GM12878 (cell line): ENCODE measurements around the gene ABHD17C. TPM values are rescaled to one million over a fixed set of nuclear protein-coding genes. Genes with fewer than 3 reads are reported as not detected.
"Not testable (repeated sequence)": the region's sequence is repeated elsewhere in the genome, so short reads cannot be mapped to it uniquely, and the experiment has no call there.

Source experiments
- ATAC-seq: fragments of 200-7000 bp; cut with Tn5 transposase; 3 replicates; pipeline ENCODE4 v1.9.1; 2020; ENCODE audit warnings: mild to moderate bottlenecking, moderate library complexity
- BruUV-seq: library from RNA; stranded (reverse); fragments of 400-500 nt; replicated peaks from 2 replicates; lab custom pipeline; 2021; lab: Mats Ljungman, UMichigan
- CTCF ChIA-PET: fragments of 300-600 bp; sonication (Branson Sonifier 250); formaldehyde crosslinking; extraction: SDS; loops from one replicate; lab custom pipeline; 2021; ENCODE audit warnings: inconsistent platforms; lab: Yijun Ruan, JAX
- POLR2A ChIA-PET: fragments of 350-600 bp; formaldehyde crosslinking; extraction: SDS; loops from one replicate; lab custom pipeline; 2021; ENCODE audit warnings: inconsistent platforms; lab: Charles Lee
- RAD21 ChIA-PET: fragments of 300-600 bp; sonication (Branson Sonifier 250); formaldehyde crosslinking; loops from one replicate; lab custom pipeline; 2023; ENCODE audit warnings: antibody characterized with exemption; ENCODE audit not compliant: unreplicated experiment; lab: Charles Lee
- SMC1A ChIA-PET: fragments of 300-600 bp; sonication (Branson Sonifier 250); formaldehyde crosslinking; loops from one replicate; lab custom pipeline; 2023; ENCODE audit not compliant: unreplicated experiment, uncharacterized antibody; lab: Charles Lee
- DNase-seq: peaks from one replicate; pipeline ENCODE4 v3.0.0-alpha.2; 2011; ENCODE audit warnings: low read depth, low spot score
- FAIRE-seq: peaks from 3 replicates; lab custom pipeline; 2011; peaks lifted over from hg19 to GRCh38; lab: Jason Lieb, UNC
- H2AFZ ChIP-seq: 2 replicates; pipeline ENCODE4 v1.6.0; 2011; ENCODE audit warnings: low read depth, low read length, control low read depth; ENCODE audit not compliant: control insufficient read depth
- H3K27ac ChIP-seq: 2 replicates; pipeline ENCODE4 v1.5.1; 2011; ENCODE audit warnings: control low read depth; ENCODE audit not compliant: control insufficient read depth, insufficient read depth
- H3K27me3 ChIP-seq, 2 experiments: replicated peaks in 1 of 2; 2 replicates each; pipeline versions ENCODE4 v1.6.0 to v1.6.1; 2011; ENCODE audit warnings: low read length in 1 of 2; ENCODE audit not compliant: control insufficient read depth in 2 of 2, insufficient read depth in 2 of 2
- H3K36me3 ChIP-seq, 2 experiments: 2 replicates each; pipeline ENCODE4 v1.5.1; 2011; ENCODE audit warnings: low read length in 1 of 2; ENCODE audit not compliant: control insufficient read depth in 2 of 2, insufficient read depth in 2 of 2
- H3K4me1 ChIP-seq: 2 replicates; pipeline ENCODE4 v1.6.1; 2011; ENCODE audit warnings: mild to moderate bottlenecking, low read length, moderate library complexity, mixed read lengths; ENCODE audit not compliant: control insufficient read depth, insufficient read depth
- H3K4me2 ChIP-seq: 2 replicates; pipeline ENCODE4 v1.6.0; 2011; ENCODE audit warnings: control low read depth; ENCODE audit not compliant: control insufficient read depth, insufficient read depth
- H3K4me3 ChIP-seq: fragments of 200-600 bp; sonication (generic); 2 replicates; pipeline ENCODE4 v1.5.1; 2016
- H3K79me2 ChIP-seq: 2 replicates; pipeline ENCODE4 v1.6.0; 2011; ENCODE audit warnings: low read length; ENCODE audit not compliant: control insufficient read depth, insufficient read depth
- H3K9ac ChIP-seq: 2 replicates; pipeline ENCODE4 v1.8.0; 2011; ENCODE audit warnings: low read length, control low read depth, mixed read lengths; ENCODE audit not compliant: control insufficient read depth, insufficient read depth
- H3K9me3 ChIP-seq: replicated peaks from 3 replicates; pipeline ENCODE4 v1.5.1; 2011; ENCODE audit warnings: mild to moderate bottlenecking, low read length; ENCODE audit not compliant: control insufficient read depth, insufficient read depth
- H4K20me1 ChIP-seq: 2 replicates; pipeline ENCODE4 v1.6.0; 2011; ENCODE audit not compliant: control insufficient read depth, insufficient read depth
- CBX3 ChIP-seq: fragments of 200-600 bp; sonication (generic); IDR thresholded peaks from 2 replicates; pipeline ENCODE4 v1.6.1; 2016; ENCODE audit warnings: low read depth, borderline replicate concordance
- ESRRA ChIP-seq: IDR thresholded peaks from 2 replicates; pipeline ENCODE4 v1.6.1; 2012; ENCODE audit warnings: mild to moderate bottlenecking, low read length, improper control_type of control experiment
- ETV6 ChIP-seq, 2 experiments: fragments of 450-650 bp in 1 of 2; IDR thresholded peaks in 1 of 2; conservative IDR thresholded peaks in 1 of 2; 2 replicates each; pipeline ENCODE4 v1.6.1; 2014; ENCODE audit warnings: antibody characterized with exemption in 1 of 2, borderline replicate concordance in 1 of 2, low read depth in 1 of 2, mild to moderate bottlenecking in 1 of 2, moderate library complexity in 1 of 2
- HCFC1 ChIP-seq: fragments of 150-350 bp; IDR thresholded peaks from 2 replicates; pipeline ENCODE4 v1.6.1; 2014; ENCODE audit warnings: low read length
- MTA3 ChIP-seq: IDR thresholded peaks from 2 replicates; pipeline ENCODE4 v1.6.1; 2012; ENCODE audit warnings: low read length, inconsistent platforms, borderline replicate concordance
- MYC ChIP-seq: IDR thresholded peaks from 2 replicates; pipeline ENCODE4 v1.6.1; 2011; ENCODE audit warnings: mild to moderate bottlenecking, low read length, moderate library complexity, inconsistent platforms; ENCODE audit not compliant: insufficient read depth, insufficient replicate concordance, insufficient read length, severe bottlenecking
- NFYA ChIP-seq: IDR thresholded peaks from 2 replicates; pipeline ENCODE4 v1.6.1; 2011; ENCODE audit warnings: low read depth, mild to moderate bottlenecking, low read length, improper control_type of control experiment, borderline replicate concordance
- PML ChIP-seq: IDR thresholded peaks from 2 replicates; pipeline ENCODE4 v1.6.1; 2012; ENCODE audit warnings: low read length, inconsistent platforms
- RBBP5 ChIP-seq: fragments of 200-600 bp; sonication (generic); conservative IDR thresholded peaks from 2 replicates; pipeline ENCODE4 v1.6.1; 2016
- SMAD1 ChIP-seq: fragments of 450-650 bp; IDR thresholded peaks from 2 replicates; pipeline ENCODE4 v1.6.1; 2018; ENCODE audit warnings: mild to moderate bottlenecking, low read depth; ENCODE audit not compliant: partially characterized antibody
- STAT3 ChIP-seq: IDR thresholded peaks from 2 replicates; pipeline ENCODE4 v1.6.1; 2011; ENCODE audit warnings: low read depth, low read length, improper control_type of control experiment
- ZZZ3 ChIP-seq: IDR thresholded peaks from 2 replicates; pipeline ENCODE4 v1.6.1; 2011; ENCODE audit warnings: low read depth; ENCODE audit not compliant: control insufficient read depth, insufficient read length
- WGBS: methylation state at CpG from one replicate; pipeline ENCODE4 v1.1.6; 2016; ENCODE audit warnings: low lambda C conversion rate; ENCODE audit not compliant: insufficient replicate concordance, insufficient coverage; ENCODE audit errors: missing lambda C conversion rate; 5-methylcytosine and 5-hydroxymethylcytosine counted together
- in situ Hi-C: fragments of 300-500 bp; cut with MboI; formaldehyde crosslinking; loops from 9 replicates; pipeline ENCODE4 v1.14.3; 2018; ENCODE audit warnings: mixed read lengths
- intact Hi-C: fragments of 100-400 bp; cut with micrococcal nuclease; formaldehyde crosslinking; loops from one replicate; pipeline ENCODE4 v1.14.2; 2022; ENCODE audit not compliant: unreplicated experiment
- polyA plus RNA-seq, 11 experiments: library from polyadenylated mRNA; depleted of rRNA in 4 of 11; unstranded in 6 of 11; stranded (reverse) in 5 of 11; fragments of >200 nt; fragmentation: Nextera tagmentation in 4 of 11; fragmentation: Illumina TruSeq in 1 of 11; extraction: Ambion mirVana in 4 of 11; extraction: Trizol in 1 of 11; gene quantifications; 1 replicate in 1 of 11; 2 replicates in 10 of 11; pipeline versions ENCODE4 v1.2.1 to v1.2.3, GENCODE V29; 2011 to 2016; ENCODE audit warnings: inconsistent platforms in 2 of 11, missing spikeins in 2 of 11, low read depth in 1 of 11
- total RNA-seq, 4 experiments: library from RNA; depleted of rRNA in 3 of 4; stranded (reverse); fragments of >200 nt in 3 of 4; fragmentation: Illumina TruSeq in 1 of 4; extraction: Trizol in 1 of 4; gene quantifications; 2 replicates each; pipeline versions ENCODE4 v1.2.1 to v1.2.3, GENCODE V29; 2013 to 2021
- TF ChIP-seq, protein P1 (sequence below): IDR thresholded peaks from 2 replicates; pipeline ENCODE4 v1.6.1; 2012; ENCODE audit warnings: low read depth, low read length, improper control_type of control experiment
- TF ChIP-seq, protein P2 (sequence below): fragments of 450-650 bp; IDR thresholded peaks from 2 replicates; pipeline ENCODE4 v1.6.1; 2016; ENCODE audit warnings: mild to moderate bottlenecking
- TF ChIP-seq, protein P3 (sequence below), 3 experiments: IDR thresholded peaks in 2 of 3; conservative IDR thresholded peaks in 1 of 3; 2 replicates each; pipeline ENCODE4 v1.5.1; 2011; ENCODE audit warnings: low read depth in 3 of 3, low read length in 3 of 3, mild to moderate bottlenecking in 3 of 3, control low read depth in 2 of 3, moderate library complexity in 2 of 3, inconsistent platforms in 1 of 3, mixed read lengths in 1 of 3; ENCODE audit not compliant: control insufficient read depth in 2 of 3, insufficient read depth in 1 of 3; ENCODE audit errors: extremely low read depth in 1 of 3

The ABHD17C gene
- total and polyA plus RNA-seq, 10 of the 15 experiments (the other 5 are each of a cell fraction or from before 2014, with no cell fraction given), result 0.92 to 11.4 (median 5.5) TPM

DNA sequence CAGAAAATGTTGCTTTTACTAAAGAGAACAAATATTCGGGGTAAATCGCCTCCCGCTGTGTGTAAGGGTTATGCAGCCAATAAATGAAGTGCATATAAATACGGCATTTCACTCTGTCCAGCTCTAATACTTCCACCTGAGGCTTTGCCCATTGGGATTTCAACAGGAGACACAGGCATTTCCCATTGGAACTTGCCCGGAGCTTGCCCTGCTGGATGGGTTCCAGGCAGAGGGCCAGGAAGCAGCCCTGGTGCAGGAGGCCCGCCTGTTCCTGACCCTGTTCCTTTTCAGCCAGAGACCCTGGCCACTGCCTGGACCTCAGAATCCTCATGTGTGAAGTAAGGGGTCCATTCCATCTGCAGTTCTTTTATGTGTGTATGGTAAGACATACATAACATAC is 66.6 kb downstream of the ABHD17C start:
- CTCF ChIA-PET, result no interaction called here
- 67% methylated on average over 6 of the region's 6 CpGs for WGBS
- in situ Hi-C loops, result no loop called here

DNA sequence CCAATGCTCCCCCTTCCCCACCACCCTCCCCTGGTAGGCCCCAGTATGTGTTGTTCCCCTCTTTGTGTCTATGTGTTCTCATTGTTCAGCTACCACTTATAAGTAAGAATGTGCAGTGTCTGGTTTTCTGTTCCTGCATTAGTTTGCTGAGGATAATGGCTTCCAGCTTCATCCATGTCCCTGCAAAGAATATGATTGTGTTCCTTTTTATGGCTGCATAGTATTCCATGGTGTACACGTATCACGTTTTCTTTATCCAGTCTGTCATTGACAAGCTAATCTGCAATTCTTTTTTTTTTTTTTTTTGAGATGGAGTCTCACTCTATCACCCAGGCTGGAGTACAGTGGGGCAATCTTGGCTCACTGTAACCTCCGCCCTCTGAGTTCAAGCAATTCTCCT is 68.1 kb downstream of the ABHD17C start:
- DNase-seq, H3K9ac ChIP-seq, H2AFZ ChIP-seq, H3K27me3 ChIP-seq, H3K79me2 ChIP-seq, H3K4me1 ChIP-seq, H4K20me1 ChIP-seq, H3K4me3 ChIP-seq, POLR2A ChIA-PET, H3K4me2 ChIP-seq, FAIRE-seq, H3K9me3 ChIP-seq, intact Hi-C loops, H3K36me3 ChIP-seq, in situ Hi-C loops, BruUV-seq, ATAC-seq, H3K27ac ChIP-seq: not testable (repeated sequence)
- RAD21 ChIA-PET, result interaction anchor here (0.7 kb wide), 1 partner anchor 17 kb away, joined by 3 read pairs; no protein-coding TSS in a partner anchor
- SMC1A ChIA-PET, result interaction anchor here (1.3 kb wide), 1 partner anchor 13 kb away, joined by 3 read pairs; no protein-coding TSS in a partner anchor
- CTCF ChIA-PET, result interaction anchor here (2.1 kb wide), 1 partner anchor 13 kb away, joined by 8 read pairs; no protein-coding TSS in a partner anchor
- WGBS, result 85% methylated on average over 2 of the region's 3 CpGs

More for the DNA sequence above, 66.6 kb downstream of the ABHD17C start:
- ATAC-seq (no peak), DNase-seq (no peak), FAIRE-seq (no peak)
- intact Hi-C loops, result no loop called here
- H3K4me2 ChIP-seq, result no peak overlapping the region
- H3K4me3 ChIP-seq, result no peak overlapping the region
- H3K27me3 ChIP-seq, result no peaks in the 10 kb centered on the region
- H3K36me3 ChIP-seq, result no peaks in the 10 kb centered on the region
- ChIA-PET SMC1A (no interaction called here), RAD21 (no interaction called here), POLR2A (no interaction called here)
- H3K4me1 ChIP-seq, result no peaks in the 10 kb centered on the region
- no TSS peak for BruUV-seq
- H2AFZ ChIP-seq, result no peak overlapping the region
- no peak overlapping the region for H3K9ac ChIP-seq
- TF ChIP-seq STAT3, result no peak
- TF ChIP-seq, protein P1, sequence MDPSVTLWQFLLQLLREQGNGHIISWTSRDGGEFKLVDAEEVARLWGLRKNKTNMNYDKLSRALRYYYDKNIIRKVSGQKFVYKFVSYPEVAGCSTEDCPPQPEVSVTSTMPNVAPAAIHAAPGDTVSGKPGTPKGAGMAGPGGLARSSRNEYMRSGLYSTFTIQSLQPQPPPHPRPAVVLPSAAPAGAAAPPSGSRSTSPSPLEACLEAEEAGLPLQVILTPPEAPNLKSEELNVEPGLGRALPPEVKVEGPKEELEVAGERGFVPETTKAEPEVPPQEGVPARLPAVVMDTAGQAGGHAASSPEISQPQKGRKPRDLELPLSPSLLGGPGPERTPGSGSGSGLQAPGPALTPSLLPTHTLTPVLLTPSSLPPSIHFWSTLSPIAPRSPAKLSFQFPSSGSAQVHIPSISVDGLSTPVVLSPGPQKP, result no peak
- no peak for TF ChIP-seq ETV6 (conservative IDR thresholded peaks at IDR 0.05 in 1 of 2, IDR thresholded peaks at IDR 0.05 in 1 of 2; ENCODE audit: borderline replicate concordance in 1 of 2, low read depth in 1 of 2)
- TF ChIP-seq MTA3, result no peak
- TF ChIP-seq, protein P2, sequence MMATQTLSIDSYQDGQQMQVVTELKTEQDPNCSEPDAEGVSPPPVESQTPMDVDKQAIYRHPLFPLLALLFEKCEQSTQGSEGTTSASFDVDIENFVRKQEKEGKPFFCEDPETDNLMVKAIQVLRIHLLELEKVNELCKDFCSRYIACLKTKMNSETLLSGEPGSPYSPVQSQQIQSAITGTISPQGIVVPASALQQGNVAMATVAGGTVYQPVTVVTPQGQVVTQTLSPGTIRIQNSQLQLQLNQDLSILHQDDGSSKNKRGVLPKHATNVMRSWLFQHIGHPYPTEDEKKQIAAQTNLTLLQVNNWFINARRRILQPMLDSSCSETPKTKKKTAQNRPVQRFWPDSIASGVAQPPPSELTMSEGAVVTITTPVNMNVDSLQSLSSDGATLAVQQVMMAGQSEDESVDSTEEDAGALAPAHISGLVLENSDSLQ, result no peak
- TF ChIP-seq SMAD1, result no peak
- TF ChIP-seq HCFC1, result no peak
- TF ChIP-seq, protein P3, sequence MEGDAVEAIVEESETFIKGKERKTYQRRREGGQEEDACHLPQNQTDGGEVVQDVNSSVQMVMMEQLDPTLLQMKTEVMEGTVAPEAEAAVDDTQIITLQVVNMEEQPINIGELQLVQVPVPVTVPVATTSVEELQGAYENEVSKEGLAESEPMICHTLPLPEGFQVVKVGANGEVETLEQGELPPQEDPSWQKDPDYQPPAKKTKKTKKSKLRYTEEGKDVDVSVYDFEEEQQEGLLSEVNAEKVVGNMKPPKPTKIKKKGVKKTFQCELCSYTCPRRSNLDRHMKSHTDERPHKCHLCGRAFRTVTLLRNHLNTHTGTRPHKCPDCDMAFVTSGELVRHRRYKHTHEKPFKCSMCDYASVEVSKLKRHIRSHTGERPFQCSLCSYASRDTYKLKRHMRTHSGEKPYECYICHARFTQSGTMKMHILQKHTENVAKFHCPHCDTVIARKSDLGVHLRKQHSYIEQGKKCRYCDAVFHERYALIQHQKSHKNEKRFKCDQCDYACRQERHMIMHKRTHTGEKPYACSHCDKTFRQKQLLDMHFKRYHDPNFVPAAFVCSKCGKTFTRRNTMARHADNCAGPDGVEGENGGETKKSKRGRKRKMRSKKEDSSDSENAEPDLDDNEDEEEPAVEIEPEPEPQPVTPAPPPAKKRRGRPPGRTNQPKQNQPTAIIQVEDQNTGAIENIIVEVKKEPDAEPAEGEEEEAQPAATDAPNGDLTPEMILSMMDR (IDR thresholded peaks at IDR 0.05 in 2 of 3, conservative IDR thresholded peaks at IDR 0.05 in 1 of 3; ENCODE audit: control insufficient read depth in 2 of 3, extremely low read depth in 1 of 3, insufficient read depth in 1 of 3, low read depth in 3 of 3, low read length in 3 of 3), result no peak
- TF ChIP-seq RBBP5, result no peak
- TF ChIP-seq CBX3, result no peak
- TF ChIP-seq PML, result no peak
- no peak for TF ChIP-seq NFYA
- no peak for TF ChIP-seq ZZZ3
- no peak for TF ChIP-seq ESRRA
- no peak for TF ChIP-seq MYC
- H3K9me3 ChIP-seq, result no peaks in the 10 kb centered on the region
- H3K27ac ChIP-seq, result no peak overlapping the region
- no peaks in the 10 kb centered on the region for H3K79me2 ChIP-seq
- H4K20me1 ChIP-seq, result no peaks in the 10 kb centered on the region
